Astrocyte (in vitro differentiated cells and primary cell): ENCODE measurements around the gene KLHL42.

Source experiments
- EZH2 ChIP-seq: IDR thresholded peaks from 2 replicates; pipeline ENCODE4 v1.6.1; 2012; ENCODE audit warnings: mild to moderate bottlenecking, low read length, inconsistent platforms; ENCODE audit not compliant: insufficient read depth
- TF ChIP-seq, protein P1 (sequence below): IDR thresholded peaks from 2 replicates; pipeline ENCODE4 v1.5.1; 2011; ENCODE audit warnings: low read depth, mild to moderate bottlenecking, inconsistent platforms, low read length, moderate library complexity; ENCODE audit not compliant: insufficient read depth

DNA sequence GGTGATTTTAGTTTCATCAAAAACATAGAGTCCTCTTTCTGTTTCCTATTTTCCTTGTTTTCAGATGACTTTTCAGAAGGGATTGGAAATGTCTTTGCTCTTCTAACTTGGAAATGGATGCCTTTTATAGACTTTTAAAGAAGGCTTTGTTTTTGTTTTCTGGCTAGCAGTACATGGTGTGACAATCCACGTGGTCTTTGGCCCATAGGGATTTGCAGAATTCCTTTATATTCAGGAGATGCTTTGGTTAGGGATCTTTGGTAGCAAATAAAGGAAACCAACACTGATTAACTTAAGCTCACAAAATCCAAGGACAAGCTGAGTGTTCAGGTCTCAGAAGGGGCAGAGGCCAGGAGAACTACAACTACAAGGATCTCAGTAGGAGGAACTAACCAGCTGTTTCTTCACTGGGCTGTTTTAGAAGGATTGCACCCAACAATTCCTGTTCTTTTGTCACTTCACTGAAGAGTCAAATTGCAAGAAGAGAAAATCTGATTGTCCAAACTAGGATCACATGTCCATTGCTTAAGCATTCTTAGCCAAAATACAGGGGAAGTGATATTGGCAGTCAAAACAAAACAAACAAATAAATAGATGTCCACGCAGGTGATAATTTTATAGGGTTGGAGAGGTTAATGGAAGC, 58.6 kb downstream of the KLHL42 start:
- no peak for TF ChIP-seq EZH2
- TF ChIP-seq, protein P1, sequence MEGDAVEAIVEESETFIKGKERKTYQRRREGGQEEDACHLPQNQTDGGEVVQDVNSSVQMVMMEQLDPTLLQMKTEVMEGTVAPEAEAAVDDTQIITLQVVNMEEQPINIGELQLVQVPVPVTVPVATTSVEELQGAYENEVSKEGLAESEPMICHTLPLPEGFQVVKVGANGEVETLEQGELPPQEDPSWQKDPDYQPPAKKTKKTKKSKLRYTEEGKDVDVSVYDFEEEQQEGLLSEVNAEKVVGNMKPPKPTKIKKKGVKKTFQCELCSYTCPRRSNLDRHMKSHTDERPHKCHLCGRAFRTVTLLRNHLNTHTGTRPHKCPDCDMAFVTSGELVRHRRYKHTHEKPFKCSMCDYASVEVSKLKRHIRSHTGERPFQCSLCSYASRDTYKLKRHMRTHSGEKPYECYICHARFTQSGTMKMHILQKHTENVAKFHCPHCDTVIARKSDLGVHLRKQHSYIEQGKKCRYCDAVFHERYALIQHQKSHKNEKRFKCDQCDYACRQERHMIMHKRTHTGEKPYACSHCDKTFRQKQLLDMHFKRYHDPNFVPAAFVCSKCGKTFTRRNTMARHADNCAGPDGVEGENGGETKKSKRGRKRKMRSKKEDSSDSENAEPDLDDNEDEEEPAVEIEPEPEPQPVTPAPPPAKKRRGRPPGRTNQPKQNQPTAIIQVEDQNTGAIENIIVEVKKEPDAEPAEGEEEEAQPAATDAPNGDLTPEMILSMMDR: no peak
